ENCODE results near the gene GSN.

Gene GSN

GRCh38 chr9:121303456-121304451, 35.8 kb downstream of the GSN start:
- Histone ChIP-seq H3K4me3 (ENCODE audit: low read length, poor library complexity, severe bottlenecking) (no peak overlapping the region), H2AFZ (ENCODE audit: low read length) (no peak overlapping the region), H3K9me2 (replicated peaks; ENCODE audit: low read depth, low read length) (no peaks in the 10 kb centered on the region), H3K4me1 (ENCODE audit: insufficient read depth, low read length, poor library complexity, severe bottlenecking) (peaks cover 4% of the 10 kb centered on the region), H3F3A (ENCODE audit: low read depth) (no peaks in the 10 kb centered on the region), H3K79me2 (ENCODE audit: insufficient read depth, low read length) (no peaks in the 10 kb centered on the region), H4K20me1 (ENCODE audit: insufficient read depth, low read length, poor library complexity, severe bottlenecking) (no peaks in the 10 kb centered on the region), H3K36me3 (ENCODE audit: insufficient read depth, low read length) (peaks cover 5% of the 10 kb centered on the region; the same call in 1 of the 2 replicates), H3K4me2 (ENCODE audit: low read depth, low read length, poor library complexity, severe bottlenecking) (no peak overlapping the region), H3K9ac (ENCODE audit: low read depth, low read length, poor library complexity, severe bottlenecking) (no peak overlapping the region), H3K27me3 (ENCODE audit: insufficient read depth, low read length, poor library complexity, severe bottlenecking) (no peaks in the 10 kb centered on the region), H3K9me3 (ENCODE audit: insufficient read depth, low read depth, low read length) (no peaks in the 10 kb centered on the region)
- TF ChIP-seq CTCF (conservative IDR thresholded peaks at IDR 0.05; ENCODE audit: low read length), result no peak
- no peak for TF ChIP-seq EZH2phosphoT487 (IDR thresholded peaks at IDR 0.05; ENCODE audit: borderline replicate concordance)

- Histone ChIP-seq H2AFZ (ENCODE audit: low read length) (no peak overlapping the region), H3K27me3 (ENCODE audit: insufficient read depth, low read length, poor library complexity, severe bottlenecking) (no peaks in the 10 kb centered on the region), H3K9ac (ENCODE audit: low read depth, low read length, poor library complexity, severe bottlenecking) (no peak overlapping the region), H3K79me2 (ENCODE audit: insufficient read depth, low read length) (no peaks in the 10 kb centered on the region), H3K4me2 (ENCODE audit: low read depth, low read length, poor library complexity, severe bottlenecking) (no peak overlapping the region), H3K4me1 (ENCODE audit: insufficient read depth, low read length, poor library complexity, severe bottlenecking) (no peaks in the 10 kb centered on the region), H4K20me1 (ENCODE audit: insufficient read depth, low read length, poor library complexity, severe bottlenecking) (no peaks in the 10 kb centered on the region), H3K36me3 (ENCODE audit: insufficient read depth, low read length) (peaks cover 5% of the 10 kb centered on the region; the same call in 1 of the 2 replicates), H3K9me2 (replicated peaks; ENCODE audit: low read depth, low read length) (no peaks in the 10 kb centered on the region), H3F3A (ENCODE audit: low read depth) (no peaks in the 10 kb centered on the region), H3K4me3 (ENCODE audit: low read length, poor library complexity, severe bottlenecking) (no peak overlapping the region), H3K9me3 (ENCODE audit: insufficient read depth, low read depth, low read length) (no peaks in the 10 kb centered on the region)
- TF ChIP-seq CTCF (conservative IDR thresholded peaks at IDR 0.05; ENCODE audit: low read length) (no peak), EZH2phosphoT487 (IDR thresholded peaks at IDR 0.05; ENCODE audit: borderline replicate concordance) (no peak)
These were observed 36.7 kb downstream of the GSN start for GRCh38 chr9:121304707-121305106.

- Histone ChIP-seq H3K9me3 (ENCODE audit: insufficient read depth, low read depth, low read length) (no peaks in the 10 kb centered on the region), H3K27me3 (ENCODE audit: insufficient read depth, low read length, poor library complexity, severe bottlenecking) (no peaks in the 10 kb centered on the region), H3K4me2 (ENCODE audit: low read depth, low read length, poor library complexity, severe bottlenecking) (no peak overlapping the region), H3K9me2 (replicated peaks; ENCODE audit: low read depth, low read length) (no peaks in the 10 kb centered on the region), H2AFZ (ENCODE audit: low read length) (no peak overlapping the region), H4K20me1 (ENCODE audit: insufficient read depth, low read length, poor library complexity, severe bottlenecking) (no peaks in the 10 kb centered on the region), H3K4me1 (ENCODE audit: insufficient read depth, low read length, poor library complexity, severe bottlenecking) (no peaks in the 10 kb centered on the region), H3K4me3 (ENCODE audit: low read length, poor library complexity, severe bottlenecking) (no peak overlapping the region), H3K79me2 (ENCODE audit: insufficient read depth, low read length) (no peaks in the 10 kb centered on the region), H3K36me3 (ENCODE audit: insufficient read depth, low read length) (peaks cover 5% of the 10 kb centered on the region; the same call in 1 of the 2 replicates), H3F3A (ENCODE audit: low read depth) (no peaks in the 10 kb centered on the region), H3K9ac (ENCODE audit: low read depth, low read length, poor library complexity, severe bottlenecking) (no peak overlapping the region)
- TF ChIP-seq CTCF (conservative IDR thresholded peaks at IDR 0.05; ENCODE audit: low read length), result no peak
- no peak for TF ChIP-seq EZH2phosphoT487 (IDR thresholded peaks at IDR 0.05; ENCODE audit: borderline replicate concordance)
These were observed 37.5 kb downstream of the GSN start for GRCh38 chr9:121305269-121305994.
